ENCODE data around the gene F3.

Gene F3

DNA sequence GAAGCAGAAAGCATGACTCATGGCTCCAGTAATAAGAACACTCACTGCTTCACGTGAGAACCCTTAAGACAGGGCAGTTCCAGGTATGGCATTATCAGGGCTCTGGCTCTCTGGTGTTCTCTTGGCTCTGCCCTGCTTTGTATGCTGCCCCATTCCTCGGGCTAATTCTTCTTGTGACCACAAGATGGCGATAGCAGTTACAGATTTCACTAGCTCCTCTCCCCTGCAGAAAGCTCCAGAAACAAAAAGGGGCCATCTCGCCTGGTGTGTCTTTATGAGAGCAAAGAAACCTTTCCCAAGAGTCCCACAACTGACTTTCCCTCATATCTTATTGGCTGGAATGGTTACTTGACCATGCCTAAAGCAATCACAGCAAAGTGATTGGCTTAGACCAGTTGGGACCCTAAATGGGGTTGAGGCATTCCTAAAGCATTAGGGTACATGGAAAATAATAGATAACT lies 60.1 kb downstream of the F3 start:
- Histone ChIP-seq H3K4me3 (replicated peaks; ENCODE audit: insufficient read depth, low read length) (no peak overlapping the region), H3K27ac (replicated peaks) (no peak overlapping the region), H3K27me3 (ENCODE audit: insufficient read depth, poor library complexity, severe bottlenecking) (no peaks in the 10 kb centered on the region)
- peak; percentile 41 to 60 for DNase-seq (ENCODE audit: low read depth in 1 of 2, low spot score in 1 of 2)
- TF ChIP-seq, protein P1, sequence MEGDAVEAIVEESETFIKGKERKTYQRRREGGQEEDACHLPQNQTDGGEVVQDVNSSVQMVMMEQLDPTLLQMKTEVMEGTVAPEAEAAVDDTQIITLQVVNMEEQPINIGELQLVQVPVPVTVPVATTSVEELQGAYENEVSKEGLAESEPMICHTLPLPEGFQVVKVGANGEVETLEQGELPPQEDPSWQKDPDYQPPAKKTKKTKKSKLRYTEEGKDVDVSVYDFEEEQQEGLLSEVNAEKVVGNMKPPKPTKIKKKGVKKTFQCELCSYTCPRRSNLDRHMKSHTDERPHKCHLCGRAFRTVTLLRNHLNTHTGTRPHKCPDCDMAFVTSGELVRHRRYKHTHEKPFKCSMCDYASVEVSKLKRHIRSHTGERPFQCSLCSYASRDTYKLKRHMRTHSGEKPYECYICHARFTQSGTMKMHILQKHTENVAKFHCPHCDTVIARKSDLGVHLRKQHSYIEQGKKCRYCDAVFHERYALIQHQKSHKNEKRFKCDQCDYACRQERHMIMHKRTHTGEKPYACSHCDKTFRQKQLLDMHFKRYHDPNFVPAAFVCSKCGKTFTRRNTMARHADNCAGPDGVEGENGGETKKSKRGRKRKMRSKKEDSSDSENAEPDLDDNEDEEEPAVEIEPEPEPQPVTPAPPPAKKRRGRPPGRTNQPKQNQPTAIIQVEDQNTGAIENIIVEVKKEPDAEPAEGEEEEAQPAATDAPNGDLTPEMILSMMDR (IDR thresholded peaks at IDR 0.05; ENCODE audit: insufficient read depth, low read length), result peak; percentile 72
- TF ChIP-seq POLR2AphosphoS5 (IDR thresholded peaks at IDR 0.05; ENCODE audit: low read depth), result no peak

DNA sequence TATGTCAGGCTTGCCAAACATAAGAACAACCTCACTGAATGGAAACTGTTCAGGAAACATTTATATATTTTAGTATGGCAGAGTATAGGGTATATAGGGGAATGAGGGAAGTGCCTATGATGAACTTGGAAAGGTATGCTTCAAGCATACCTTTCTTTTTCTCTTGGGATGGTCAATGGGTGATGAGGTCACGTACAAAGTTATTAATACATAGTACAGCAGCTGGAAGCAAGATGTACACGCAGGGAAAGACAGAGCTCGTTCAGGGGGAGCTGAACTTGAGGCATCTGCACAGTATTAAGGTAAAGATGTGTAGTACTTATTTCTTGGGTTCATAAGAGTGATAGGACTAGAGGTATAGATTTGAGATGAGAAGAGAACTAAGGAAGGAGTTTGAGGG lies 61.9 kb downstream of the F3 start:
- Histone ChIP-seq H3K27ac (replicated peaks) (no peak overlapping the region), H3K4me3 (replicated peaks; ENCODE audit: insufficient read depth, low read length) (no peak overlapping the region), H3K27me3 (ENCODE audit: insufficient read depth, poor library complexity, severe bottlenecking) (no peaks in the 10 kb centered on the region)
- TF ChIP-seq, protein P2, sequence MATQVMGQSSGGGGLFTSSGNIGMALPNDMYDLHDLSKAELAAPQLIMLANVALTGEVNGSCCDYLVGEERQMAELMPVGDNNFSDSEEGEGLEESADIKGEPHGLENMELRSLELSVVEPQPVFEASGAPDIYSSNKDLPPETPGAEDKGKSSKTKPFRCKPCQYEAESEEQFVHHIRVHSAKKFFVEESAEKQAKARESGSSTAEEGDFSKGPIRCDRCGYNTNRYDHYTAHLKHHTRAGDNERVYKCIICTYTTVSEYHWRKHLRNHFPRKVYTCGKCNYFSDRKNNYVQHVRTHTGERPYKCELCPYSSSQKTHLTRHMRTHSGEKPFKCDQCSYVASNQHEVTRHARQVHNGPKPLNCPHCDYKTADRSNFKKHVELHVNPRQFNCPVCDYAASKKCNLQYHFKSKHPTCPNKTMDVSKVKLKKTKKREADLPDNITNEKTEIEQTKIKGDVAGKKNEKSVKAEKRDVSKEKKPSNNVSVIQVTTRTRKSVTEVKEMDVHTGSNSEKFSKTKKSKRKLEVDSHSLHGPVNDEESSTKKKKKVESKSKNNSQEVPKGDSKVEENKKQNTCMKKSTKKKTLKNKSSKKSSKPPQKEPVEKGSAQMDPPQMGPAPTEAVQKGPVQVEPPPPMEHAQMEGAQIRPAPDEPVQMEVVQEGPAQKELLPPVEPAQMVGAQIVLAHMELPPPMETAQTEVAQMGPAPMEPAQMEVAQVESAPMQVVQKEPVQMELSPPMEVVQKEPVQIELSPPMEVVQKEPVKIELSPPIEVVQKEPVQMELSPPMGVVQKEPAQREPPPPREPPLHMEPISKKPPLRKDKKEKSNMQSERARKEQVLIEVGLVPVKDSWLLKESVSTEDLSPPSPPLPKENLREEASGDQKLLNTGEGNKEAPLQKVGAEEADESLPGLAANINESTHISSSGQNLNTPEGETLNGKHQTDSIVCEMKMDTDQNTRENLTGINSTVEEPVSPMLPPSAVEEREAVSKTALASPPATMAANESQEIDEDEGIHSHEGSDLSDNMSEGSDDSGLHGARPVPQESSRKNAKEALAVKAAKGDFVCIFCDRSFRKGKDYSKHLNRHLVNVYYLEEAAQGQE (IDR thresholded peaks at IDR 0.05; ENCODE audit: insufficient replicate concordance, low read depth), result no peak
- TF ChIP-seq SPI1 (IDR thresholded peaks at IDR 0.05; ENCODE audit: borderline replicate concordance, low read depth), result no peak
- no peak for TF ChIP-seq POLR2AphosphoS5 (IDR thresholded peaks at IDR 0.05; ENCODE audit: low read depth)
- TF ChIP-seq GABPA (IDR thresholded peaks at IDR 0.05; ENCODE audit: low read depth), result no peak
- TF ChIP-seq, protein P1 (IDR thresholded peaks at IDR 0.05; ENCODE audit: insufficient read depth, low read length), result no peak
- DNase-seq (ENCODE audit: low read depth in 1 of 2, low spot score in 1 of 2), result no peak

Measured in HL-60 (cell line).